Kidney (tissue), 14 donors: ENCODE measurements around the gene CNTD1. TPM values are rescaled to one million over a fixed set of nuclear protein-coding genes. Genes with fewer than 3 reads are reported as not detected.

Experiments
- DNase-seq, 5 donors: peaks; one replicate each; pipeline ENCODE4 v3.0.0-alpha.2; 2013 to 2020
- FAIRE-seq: peaks from 2 replicates; lab custom pipeline; 2012; peaks lifted over from hg19 to GRCh38; lab: Jason Lieb, UNC
- H3K27ac ChIP-seq, 2 donors: one replicate each; pipeline ENCODE4 v1.7.0; 2013; ENCODE audit warnings: low read depth in 2 of 2, low read length in 2 of 2, inconsistent platforms in 1 of 2
- H3K27me3 ChIP-seq: one replicate; pipeline ENCODE4 v1.7.1; 2013; ENCODE audit warnings: low read length, inconsistent platforms; ENCODE audit not compliant: control insufficient read depth, insufficient read depth
- H3K36me3 ChIP-seq, 3 donors: one replicate each; pipeline versions ENCODE4 v1.7.0 to v1.7.1; 2013; ENCODE audit warnings: low read length in 3 of 3, control low read depth in 1 of 3, inconsistent platforms in 1 of 3; ENCODE audit not compliant: insufficient read depth in 3 of 3, control insufficient read depth in 2 of 3
- H3K4me1 ChIP-seq, 3 donors: one replicate each; pipeline versions ENCODE4 v1.7.0 to v1.7.1; 2013; ENCODE audit warnings: low read length in 3 of 3, inconsistent platforms in 1 of 3, low read depth in 1 of 3; ENCODE audit not compliant: control insufficient read depth in 2 of 3, insufficient read depth in 2 of 3
- H3K4me3 ChIP-seq, 3 donors: one replicate each; pipeline versions ENCODE4 v1.7.0 to v1.8.1; 2013; ENCODE audit warnings: low read length in 3 of 3, control low read depth in 1 of 3, inconsistent platforms in 1 of 3
- H3K9ac ChIP-seq, 3 donors: one replicate each; pipeline versions ENCODE4 v1.7.0 to v1.7.1; 2013; ENCODE audit warnings: low read length in 3 of 3, control low read depth in 1 of 3, inconsistent platforms in 1 of 3
- H3K9me3 ChIP-seq, 3 donors: one replicate each; pipeline versions ENCODE4 v1.7.0 to v1.7.1; 2013; ENCODE audit warnings: low read length in 3 of 3, control low read depth in 1 of 3, inconsistent platforms in 1 of 3; ENCODE audit not compliant: control insufficient read depth in 2 of 3, insufficient read depth in 1 of 3
- CTCF ChIP-seq: IDR thresholded peaks from 3 replicates; pipeline ENCODE4 v1.5.1; 2012; ENCODE audit warnings: mild to moderate bottlenecking, moderate library complexity, borderline replicate concordance; ENCODE audit not compliant: insufficient read depth; ENCODE audit errors: extremely low read depth
- intact Hi-C: fragments of 100-400 bp; cut with DNase I; formaldehyde crosslinking; loops from one replicate; pipeline ENCODE4 v1.11.1; 2022
- polyA plus RNA-seq: library from polyadenylated mRNA; stranded (reverse); fragments of 350-450 nt; fragmentation: Illumina TruSeq; extraction: RNeasy Lipid Tissue Mini Kit (QIAGEN cat#74804); gene quantifications from one replicate; pipeline ENCODE4 v1.2.3, GENCODE V29; 2014; ENCODE audit warnings: low read depth, low replicate concordance; ENCODE audit not compliant: insufficient read depth
- total RNA-seq: library from RNA; stranded (reverse); fragmentation: NEBNext Ultra II Directional; extraction: Animal tissue kit (Norgen Biotek cat#: 25700); gene quantifications from one replicate; pipeline ENCODE4 v1.2.1, GENCODE V29; 2021
- donor health status: control.
- donor health status: control.
- donor health status: control.
- donor health status: control.
- donor health status: control.
- donor health status: DM: yes; HTN: yes; CAD: no.
- donor health status: Normal renal cell carcinoma (clear cell type).

Gene CNTD1
- total and polyA plus RNA-seq, 2 donors from 2014 or later = 0.60 to 0.95 TPM

GRCh38 chr17:42803074-42803883 lies 4.6 kb downstream of the CNTD1 start:
- peak overlapping the region; percentile 47 to 48 for H3K27ac ChIP-seq
- H3K9ac ChIP-seq = no peak overlapping the region
- H3K27me3 ChIP-seq = no peaks in the 10 kb centered on the region
- peaks cover 2 to 8% (median 7%) of the 10 kb centered on the region in 3 donors for H3K4me1 ChIP-seq
- no peak overlapping the region for H3K4me3 ChIP-seq
- no peak for TF ChIP-seq CTCF
- intact Hi-C loops = no loop called here
- FAIRE-seq (no peak), DNase-seq (peak in 2 of 5 donors; percentile 51 to 62)
- H3K9me3 ChIP-seq = no peaks in the 10 kb centered on the region
- H3K36me3 ChIP-seq = no peaks in the 10 kb centered on the region

- no peaks in the 10 kb centered on the region for H3K27me3 ChIP-seq
- intact Hi-C loops = no loop called here
- peak overlapping the region in 1 of 3 donors; percentile 2 for H3K4me3 ChIP-seq
- peak in 1 of 5 donors; percentile 47 for DNase-seq
- H3K9me3 ChIP-seq = no peaks in the 10 kb centered on the region
- FAIRE-seq = no peak
- H3K36me3 ChIP-seq = no peaks in the 10 kb centered on the region
- peaks cover 2 to 5% (median 3%) of the 10 kb centered on the region in 3 donors for H3K4me1 ChIP-seq
- no peak for TF ChIP-seq CTCF
- H3K27ac ChIP-seq = peak overlapping the region; percentile 48 to 73
- peak overlapping the region in 1 of 3 donors; percentile 36 for H3K9ac ChIP-seq
These were observed 6.3 kb downstream of the CNTD1 start for GRCh38 chr17:42804918-42805367.

- intact Hi-C loops = no loop called here
- no peaks in the 10 kb centered on the region for H3K9me3 ChIP-seq
- H3K9ac ChIP-seq = no peak overlapping the region
- H3K4me3 ChIP-seq = no peak overlapping the region
- peak overlapping the region; percentile 66 to 70 for H3K27ac ChIP-seq
- FAIRE-seq (no peak), DNase-seq (no peak)
- peaks cover 2 to 5% (median 3%) of the 10 kb centered on the region in 3 donors for H3K4me1 ChIP-seq
- no peaks in the 10 kb centered on the region for H3K27me3 ChIP-seq
- no peak for TF ChIP-seq CTCF
- H3K36me3 ChIP-seq = peaks cover 0 to 7% (median 6%) of the 10 kb centered on the region in 3 donors
These were observed 7.6 kb downstream of the CNTD1 start for GRCh38 chr17:42806249-42806648.
